AG09319 (cell line): ENCODE measurements around the gene LIN9.

ENCODE experiments used
- DNase-seq: peaks from one replicate; pipeline ENCODE4 v3.0.0-alpha.2; 2010; ENCODE audit warnings: low read depth; ENCODE audit errors: extremely low read depth
- CTCF ChIP-seq: IDR thresholded peaks from 2 replicates; pipeline ENCODE4 v1.5.1; 2011; ENCODE audit warnings: low read depth, mild to moderate bottlenecking, inconsistent platforms, low read length, moderate library complexity

Gene LIN9

DNA sequence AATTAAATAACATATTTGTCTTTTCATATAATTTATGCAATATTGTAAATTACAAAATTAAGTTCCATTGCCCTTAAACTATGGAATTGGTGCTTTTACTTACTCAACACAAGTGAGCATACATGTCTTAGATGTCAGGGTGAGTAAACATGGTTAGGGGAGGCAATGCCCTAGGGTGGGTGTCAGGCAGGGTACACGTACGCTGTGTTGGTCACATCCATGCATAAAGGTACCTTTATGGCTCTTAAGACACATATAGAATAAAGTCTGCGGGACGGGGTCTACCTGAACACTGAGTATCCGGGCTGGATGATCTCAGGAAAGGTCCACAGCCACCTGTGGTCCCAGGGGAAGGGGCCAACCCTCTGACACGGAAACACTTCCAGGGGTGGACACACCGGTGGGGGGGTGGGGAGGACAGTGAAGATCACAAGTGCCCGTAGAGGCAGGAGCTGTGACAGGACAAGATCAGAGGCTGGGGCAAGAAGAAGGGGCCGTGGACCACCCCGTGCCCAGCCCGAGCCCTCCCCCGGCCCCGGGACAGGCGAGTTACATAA lies 720 bp downstream of the LIN9 start:
- DNase-seq, result no peak
- no peak for TF ChIP-seq CTCF

DNA sequence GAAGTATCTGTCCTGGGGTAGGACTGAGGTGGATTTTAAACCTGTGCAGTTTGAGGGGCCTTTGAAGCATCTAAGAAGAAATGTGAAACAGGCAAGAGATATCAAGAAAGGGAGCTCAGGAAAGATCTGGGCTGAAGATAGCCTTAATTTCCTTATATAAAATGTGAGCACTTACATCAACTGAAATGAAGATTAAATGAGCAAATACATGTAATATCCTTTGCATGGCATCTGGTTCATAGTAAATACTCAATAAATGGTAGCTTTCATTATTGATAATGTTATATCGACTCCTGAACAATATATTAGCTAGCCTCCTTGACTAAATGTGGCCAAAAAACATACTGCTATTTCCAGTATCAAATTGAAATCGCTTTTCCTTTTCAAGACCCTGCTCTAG lies 2.5 kb downstream of the LIN9 start:
- no peak for DNase-seq

DNA sequence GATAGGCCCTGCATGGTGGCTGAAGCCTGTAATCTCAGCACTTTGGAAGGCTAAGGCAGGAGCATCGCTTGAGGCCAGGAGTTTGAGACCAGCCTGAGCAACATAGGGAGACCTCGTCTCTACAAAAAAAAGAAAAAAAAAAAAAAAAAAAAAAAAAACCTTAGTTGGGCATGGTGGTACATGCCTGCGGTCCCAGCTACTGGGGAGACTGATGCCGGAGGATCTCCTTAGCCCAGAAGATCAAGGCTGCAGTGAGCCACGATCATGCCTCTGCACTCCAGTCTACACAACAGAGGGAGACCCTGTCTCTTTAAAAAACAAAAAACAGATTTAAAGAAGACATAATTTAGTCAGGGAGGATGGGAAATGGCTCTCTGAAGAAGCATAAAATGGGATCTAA lies 3.8 kb downstream of the LIN9 start:
- no peak for DNase-seq
- no peak for TF ChIP-seq CTCF

More for the DNA sequence above, 2.5 kb downstream of the LIN9 start:
- TF ChIP-seq CTCF, result no peak

- DNase-seq, result no peak
- no peak for TF ChIP-seq CTCF
Measured at GRCh38 chr1:226304291-226304955, 4.5 kb downstream of the LIN9 start.

DNA sequence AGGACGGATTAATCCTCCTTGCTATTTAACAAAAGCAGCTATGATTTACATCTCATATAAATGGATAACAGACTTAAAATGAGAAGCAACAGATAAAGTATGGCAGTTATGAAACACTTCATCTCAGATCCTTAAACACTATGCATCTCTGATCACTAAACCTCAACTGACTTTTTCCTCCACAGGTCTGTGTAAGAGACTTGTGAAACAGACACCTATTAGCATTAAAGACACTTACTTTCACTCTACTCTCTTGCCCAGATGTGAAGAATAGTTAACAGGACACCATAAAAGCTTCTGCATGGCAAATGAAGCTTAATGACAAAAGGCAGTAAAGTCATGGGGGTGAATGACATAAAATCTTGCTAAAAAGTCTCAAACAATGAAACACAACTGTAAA lies 6.2 kb downstream of the LIN9 start:
- TF ChIP-seq CTCF, result no peak
- no peak for DNase-seq

- DNase-seq, result no peak
- no peak for TF ChIP-seq CTCF
Measured at GRCh38 chr1:226296911-226297310, 12.1 kb downstream of the LIN9 start.

- TF ChIP-seq CTCF, result no peak
- DNase-seq, result no peak
Measured at GRCh38 chr1:226293553-226293920, 15.4 kb downstream of the LIN9 start.
